ENCODE data around the gene TRPM3.

TRPM3 gene

DNA sequence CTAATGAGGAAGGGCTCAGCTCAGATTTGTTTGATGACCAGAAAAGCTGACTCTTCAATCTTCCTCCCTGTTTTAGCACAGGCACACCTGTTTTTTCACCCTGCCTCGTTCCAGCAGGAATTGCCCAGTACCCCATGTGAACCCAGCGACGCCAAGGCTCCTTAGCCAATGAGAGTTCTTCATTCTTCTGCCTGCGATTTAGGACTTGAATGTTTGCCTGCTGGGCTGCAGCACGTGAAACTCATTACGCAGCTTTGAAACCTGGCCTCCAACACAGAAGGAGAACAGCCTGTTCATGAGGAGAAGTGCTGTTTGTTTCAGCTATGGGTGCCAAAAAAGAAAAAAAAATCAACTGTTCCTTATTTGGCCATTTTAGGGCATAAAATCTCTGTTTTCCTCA is 315.5 kb downstream of the TRPM3 start (continued):
- TF ChIP-seq, protein P1, sequence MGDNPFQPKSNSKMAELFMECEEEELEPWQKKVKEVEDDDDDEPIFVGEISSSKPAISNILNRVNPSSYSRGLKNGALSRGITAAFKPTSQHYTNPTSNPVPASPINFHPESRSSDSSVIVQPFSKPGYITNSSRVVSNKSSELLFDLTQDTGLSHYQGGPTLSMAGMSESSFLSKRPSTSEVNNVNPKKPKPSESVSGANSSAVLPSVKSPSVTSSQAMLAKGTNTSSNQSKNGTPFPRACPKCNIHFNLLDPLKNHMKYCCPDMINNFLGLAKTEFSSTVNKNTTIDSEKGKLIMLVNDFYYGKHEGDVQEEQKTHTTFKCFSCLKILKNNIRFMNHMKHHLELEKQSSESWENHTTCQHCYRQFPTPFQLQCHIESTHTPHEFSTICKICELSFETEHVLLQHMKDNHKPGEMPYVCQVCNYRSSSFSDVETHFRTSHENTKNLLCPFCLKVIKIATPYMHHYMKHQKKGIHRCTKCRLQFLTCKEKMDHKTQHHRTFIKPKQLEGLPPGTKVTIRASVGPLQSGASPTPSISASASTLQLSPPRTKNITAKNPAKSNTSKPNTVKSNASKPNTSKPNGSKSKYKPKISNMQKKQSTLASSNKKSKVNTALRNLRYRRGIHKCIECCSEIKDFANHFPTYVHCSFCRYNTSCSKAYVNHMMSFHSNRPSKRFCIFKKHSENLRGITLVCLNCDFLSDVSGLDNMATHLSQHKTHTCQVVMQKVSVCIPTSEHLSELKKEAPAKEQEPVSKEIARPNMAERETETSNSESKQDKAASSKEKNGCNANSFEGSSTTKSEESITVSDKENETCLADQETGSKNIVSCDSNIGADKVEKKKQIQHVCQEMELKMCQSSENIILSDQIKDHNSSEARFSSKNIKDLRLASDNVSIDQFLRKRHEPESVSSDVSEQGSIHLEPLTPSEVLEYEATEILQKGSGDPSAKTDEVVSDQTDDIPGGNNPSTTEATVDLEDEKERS (tag by site-specific recombination; IDR thresholded peaks at IDR 0.05): no peak
- TF ChIP-seq SALL2 (tag by site-specific recombination; IDR thresholded peaks at IDR 0.05; ENCODE audit: borderline replicate concordance) (no peak), ZNF791 (tag by site-specific recombination; IDR thresholded peaks at IDR 0.05) (no peak), ZNF112 (tag by site-specific recombination; IDR thresholded peaks at IDR 0.05) (no peak), ZNF302 (tag by site-specific recombination; IDR thresholded peaks at IDR 0.05; ENCODE audit: low read depth) (no peak)

DNA sequence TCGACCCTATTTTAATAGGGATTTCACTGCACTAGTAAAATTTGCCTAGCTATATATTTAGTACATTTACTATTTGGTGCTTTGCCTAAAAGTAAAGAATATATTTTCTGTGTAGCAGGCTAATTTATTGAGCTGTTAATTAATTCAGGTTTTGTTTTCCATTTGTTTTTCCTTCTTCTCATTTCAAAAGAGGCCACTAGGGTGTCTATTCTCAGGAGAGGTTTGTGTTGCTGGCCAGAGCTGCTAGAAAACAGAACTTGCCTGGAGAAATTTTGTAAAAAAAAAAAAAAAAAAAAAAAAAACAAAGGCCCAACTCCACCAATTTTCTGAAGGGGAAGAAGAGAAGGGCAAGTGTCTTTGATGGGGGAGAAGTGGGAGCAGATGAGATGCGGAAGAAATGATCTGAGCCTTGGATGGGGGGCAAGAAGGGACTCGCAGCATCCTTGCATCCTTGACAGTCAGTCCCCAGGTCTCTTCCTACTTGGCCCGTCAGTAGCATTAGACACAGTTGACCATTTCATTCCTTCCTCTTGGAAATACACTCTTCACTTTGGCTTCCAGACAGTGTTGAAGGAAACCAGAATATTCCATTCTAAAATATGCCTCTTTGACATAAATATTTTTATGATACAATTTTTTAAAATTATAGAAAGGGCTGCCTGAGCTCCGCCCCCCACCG is 318.5 kb downstream of the TRPM3 start:
- Histone ChIP-seq H3K4me3 (ENCODE audit: low read depth, low read length) (no peak overlapping the region), H3K27ac (ENCODE audit: extremely low read depth, low read depth, low read length) (no peak overlapping the region), H3K4me1 (ENCODE audit: control insufficient read depth, insufficient read depth, low read length) (no peaks in the 10 kb centered on the region; the same call in 1 of the 2 replicates), H3K36me3 (ENCODE audit: control insufficient read depth in 2 of 2, insufficient read depth in 1 of 2, low read length in 2 of 2) (no peaks in the 10 kb centered on the region), H3K9me3 (ENCODE audit: control insufficient read depth, insufficient read depth, low read depth, low read length) (no peaks in the 10 kb centered on the region)
- POLR2A ChIA-PET: no interaction called here
- TF ChIP-seq ZNF701 (tag by site-specific recombination; IDR thresholded peaks at IDR 0.05) (no peak), ZNF843 (tag by site-specific recombination; IDR thresholded peaks at IDR 0.05) (no peak), ZNF658 (tag by site-specific recombination; IDR thresholded peaks at IDR 0.05) (no peak), ZBTB7A (tag by site-specific recombination; IDR thresholded peaks at IDR 0.05; ENCODE audit: low read depth) (no peak), ZNF585B (tag by site-specific recombination; IDR thresholded peaks at IDR 0.05) (no peak), ZNF146 (tag by site-specific recombination; IDR thresholded peaks at IDR 0.05) (no peak), GLI4 (tag by site-specific recombination; IDR thresholded peaks at IDR 0.05) (no peak), ZNF112 (tag by site-specific recombination; IDR thresholded peaks at IDR 0.05) (no peak), ZNF214 (tag by site-specific recombination; IDR thresholded peaks at IDR 0.05; ENCODE audit: borderline replicate concordance) (no peak), EGR2 (tag by site-specific recombination; IDR thresholded peaks at IDR 0.05; ENCODE audit: low read depth) (no peak), KLF10 (tag by site-specific recombination; IDR thresholded peaks at IDR 0.05) (no peak), ZFP3 (tag by site-specific recombination; IDR thresholded peaks at IDR 0.05; ENCODE audit: low read depth) (no peak)
- TF ChIP-seq, protein P2, sequence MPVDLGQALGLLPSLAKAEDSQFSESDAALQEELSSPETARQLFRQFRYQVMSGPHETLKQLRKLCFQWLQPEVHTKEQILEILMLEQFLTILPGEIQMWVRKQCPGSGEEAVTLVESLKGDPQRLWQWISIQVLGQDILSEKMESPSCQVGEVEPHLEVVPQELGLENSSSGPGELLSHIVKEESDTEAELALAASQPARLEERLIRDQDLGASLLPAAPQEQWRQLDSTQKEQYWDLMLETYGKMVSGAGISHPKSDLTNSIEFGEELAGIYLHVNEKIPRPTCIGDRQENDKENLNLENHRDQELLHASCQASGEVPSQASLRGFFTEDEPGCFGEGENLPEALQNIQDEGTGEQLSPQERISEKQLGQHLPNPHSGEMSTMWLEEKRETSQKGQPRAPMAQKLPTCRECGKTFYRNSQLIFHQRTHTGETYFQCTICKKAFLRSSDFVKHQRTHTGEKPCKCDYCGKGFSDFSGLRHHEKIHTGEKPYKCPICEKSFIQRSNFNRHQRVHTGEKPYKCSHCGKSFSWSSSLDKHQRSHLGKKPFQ (tag by site-specific recombination; IDR thresholded peaks at IDR 0.05): no peak
- TF ChIP-seq, protein P3, sequence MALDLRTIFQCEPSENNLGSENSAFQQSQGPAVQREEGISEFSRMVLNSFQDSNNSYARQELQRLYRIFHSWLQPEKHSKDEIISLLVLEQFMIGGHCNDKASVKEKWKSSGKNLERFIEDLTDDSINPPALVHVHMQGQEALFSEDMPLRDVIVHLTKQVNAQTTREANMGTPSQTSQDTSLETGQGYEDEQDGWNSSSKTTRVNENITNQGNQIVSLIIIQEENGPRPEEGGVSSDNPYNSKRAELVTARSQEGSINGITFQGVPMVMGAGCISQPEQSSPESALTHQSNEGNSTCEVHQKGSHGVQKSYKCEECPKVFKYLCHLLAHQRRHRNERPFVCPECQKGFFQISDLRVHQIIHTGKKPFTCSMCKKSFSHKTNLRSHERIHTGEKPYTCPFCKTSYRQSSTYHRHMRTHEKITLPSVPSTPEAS (tag by site-specific recombination; IDR thresholded peaks at IDR 0.05): no peak
- CTCF ChIA-PET: interaction anchor here (0.6 to 1.4 kb wide), 2 partner anchors 17 to 120 kb away, joined by 3 read pairs; no protein-coding TSS in a partner anchor

DNA sequence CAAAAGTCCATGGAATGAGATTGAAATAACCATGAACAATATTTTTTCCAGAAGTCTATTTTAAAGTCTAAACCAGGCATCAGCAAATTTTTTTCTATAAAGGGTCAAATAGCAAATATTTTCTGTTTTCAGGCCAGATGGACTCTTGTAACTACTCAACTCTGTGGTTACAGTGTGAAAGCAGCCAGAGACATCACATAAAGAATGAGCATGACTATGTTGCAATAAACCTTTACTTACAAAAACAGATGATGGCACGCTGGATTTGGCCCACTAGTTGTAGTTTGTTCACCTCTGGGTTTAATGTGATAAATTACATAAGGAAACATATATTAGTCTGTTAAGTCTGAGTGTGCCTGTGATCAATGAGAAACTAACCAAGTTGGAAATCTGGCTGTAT is 319.2 kb downstream of the TRPM3 start:
- ChIA-PET CTCF (interaction anchor here (1.3 to 1.4 kb wide), 2 partner anchors 17 to 162 kb away, joined by 3 to 4 read pairs; no protein-coding TSS in a partner anchor), POLR2A (no interaction called here)
- Histone ChIP-seq H3K9me3 (ENCODE audit: control insufficient read depth, insufficient read depth, low read depth, low read length) (no peaks in the 10 kb centered on the region), H3K4me1 (ENCODE audit: control insufficient read depth, insufficient read depth, low read length) (no peaks in the 10 kb centered on the region; the same call in 1 of the 2 replicates), H3K36me3 (ENCODE audit: control insufficient read depth in 2 of 2, insufficient read depth in 1 of 2, low read length in 2 of 2) (no peaks in the 10 kb centered on the region), H3K27ac (ENCODE audit: extremely low read depth, low read depth, low read length) (no peak overlapping the region), H3K4me3 (ENCODE audit: low read depth, low read length) (no peak overlapping the region)
- TF ChIP-seq ZNF621 (tag by site-specific recombination; IDR thresholded peaks at IDR 0.05) (no peak), GLIS1 (tag by site-specific recombination; IDR thresholded peaks at IDR 0.05) (no peak), ZNF555 (tag by site-specific recombination; conservative IDR thresholded peaks at IDR 0.05) (no peak), ZNF394 (tag by site-specific recombination; IDR thresholded peaks at IDR 0.05; ENCODE audit: borderline replicate concordance) (no peak)
- TF ChIP-seq, protein P4, sequence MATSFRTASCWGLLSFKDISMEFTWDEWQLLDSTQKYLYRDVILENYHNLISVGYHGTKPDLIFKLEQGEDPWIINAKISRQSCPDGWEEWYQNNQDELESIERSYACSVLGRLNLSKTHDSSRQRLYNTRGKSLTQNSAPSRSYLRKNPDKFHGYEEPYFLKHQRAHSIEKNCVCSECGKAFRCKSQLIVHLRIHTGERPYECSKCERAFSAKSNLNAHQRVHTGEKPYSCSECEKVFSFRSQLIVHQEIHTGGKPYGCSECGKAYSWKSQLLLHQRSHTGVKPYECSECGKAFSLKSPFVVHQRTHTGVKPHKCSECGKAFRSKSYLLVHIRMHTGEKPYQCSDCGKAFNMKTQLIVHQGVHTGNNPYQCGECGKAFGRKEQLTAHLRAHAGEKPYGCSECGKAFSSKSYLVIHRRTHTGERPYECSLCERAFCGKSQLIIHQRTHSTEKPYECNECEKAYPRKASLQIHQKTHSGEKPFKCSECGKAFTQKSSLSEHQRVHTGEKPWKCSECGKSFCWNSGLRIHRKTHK (tag by site-specific recombination; IDR thresholded peaks at IDR 0.05): no peak
- TF ChIP-seq, protein P2 (tag by site-specific recombination; IDR thresholded peaks at IDR 0.05): no peak
